Measurements from ENCODE around the gene SLC38A1. TPM values are rescaled to one million over a fixed set of nuclear protein-coding genes. Genes with fewer than 3 reads are reported as not detected.
"Not testable (repeated sequence)": the region's sequence is repeated elsewhere in the genome, so short reads cannot be mapped to it uniquely, and the experiment has no call there.

Gene SLC38A1
- total RNA-seq, 2 experiments from 2014 or later: 114 to 163 TPM

- no peaks in the 10 kb centered on the region for H3K79me2 ChIP-seq (ENCODE audit: insufficient read depth, low read depth, low read length)
- no peak overlapping the region for H3K4me2 ChIP-seq (ENCODE audit: low read length)
- H3K36me3 ChIP-seq (ENCODE audit: insufficient read depth, low read length): no peaks in the 10 kb centered on the region
- BruUV-seq (replicated peaks): no TSS peak
- H3K27ac ChIP-seq (ENCODE audit: low read depth, low read length, poor library complexity, severe bottlenecking): no peak overlapping the region
- no peaks in the 10 kb centered on the region for H3K9me3 ChIP-seq (ENCODE audit: low read length)
- H3K4me3 ChIP-seq (ENCODE audit: low read depth, low read length, poor library complexity, severe bottlenecking): no peak overlapping the region
- POLR2A ChIA-PET: interaction anchor here (0.6 to 1.0 kb wide), 2 partner anchors 53 to 1251 kb away, joined by 3 read pairs; no protein-coding TSS in a partner anchor
- no peaks in the 10 kb centered on the region for H3K9me2 ChIP-seq (ENCODE audit: insufficient read depth, low read length)
- TF ChIP-seq CTCF (conservative IDR thresholded peaks at IDR 0.05; ENCODE audit: low read length) (no peak), EZH2phosphoT487 (IDR thresholded peaks at IDR 0.05; ENCODE audit: borderline replicate concordance, low read depth, low read length) (no peak)
- CTCF ChIA-PET (ENCODE audit: unreplicated experiment): no interaction called here
- no peaks in the 10 kb centered on the region for H3K4me1 ChIP-seq (ENCODE audit: insufficient read depth, low read length, poor library complexity, severe bottlenecking)
- H4K20me1 ChIP-seq (ENCODE audit: insufficient read depth, low read length): no peaks in the 10 kb centered on the region
- DNase-seq (ENCODE audit: low spot score): no peak
- intact Hi-C loops (cut with micrococcal nuclease; ENCODE audit: unreplicated experiment): no loop called here
- no peak overlapping the region for H2AFZ ChIP-seq (ENCODE audit: low read length)
Observed at GRCh38 chr12:46164186-46164761, 104.6 kb downstream of the SLC38A1 start.

GRCh38 chr12:46162549-46163076 lies 106.2 kb downstream of the SLC38A1 start:
- H3K9me2 ChIP-seq (ENCODE audit: insufficient read depth, low read length); H2AFZ ChIP-seq (ENCODE audit: low read length); H3K4me1 ChIP-seq (ENCODE audit: insufficient read depth, low read length, poor library complexity, severe bottlenecking); POLR2A ChIA-PET; H3K27ac ChIP-seq (ENCODE audit: low read depth, low read length, poor library complexity, severe bottlenecking); H3K4me2 ChIP-seq (ENCODE audit: low read length); H4K20me1 ChIP-seq (ENCODE audit: insufficient read depth, low read length); H3K9me3 ChIP-seq (ENCODE audit: low read length); BruUV-seq (replicated peaks); DNase-seq (ENCODE audit: low spot score); intact Hi-C loops (cut with micrococcal nuclease; ENCODE audit: unreplicated experiment); CTCF ChIA-PET (ENCODE audit: unreplicated experiment); H3K36me3 ChIP-seq (ENCODE audit: insufficient read depth, low read length); H3K4me3 ChIP-seq (ENCODE audit: low read depth, low read length, poor library complexity, severe bottlenecking); H3K79me2 ChIP-seq (ENCODE audit: insufficient read depth, low read depth, low read length): not testable (repeated sequence)

- no peak for DNase-seq (ENCODE audit: low spot score)
- Histone ChIP-seq H3K9me3 (ENCODE audit: low read length) (peaks cover 4% of the 10 kb centered on the region; the same call in 1 of the 2 replicates), H2AFZ (ENCODE audit: low read length) (no peak overlapping the region), H4K20me1 (ENCODE audit: insufficient read depth, low read length) (no peaks in the 10 kb centered on the region), H3K4me3 (ENCODE audit: low read depth, low read length, poor library complexity, severe bottlenecking) (no peak overlapping the region), H3K79me2 (ENCODE audit: insufficient read depth, low read depth, low read length) (no peaks in the 10 kb centered on the region), H3K4me2 (ENCODE audit: low read length) (no peak overlapping the region), H3K9me2 (ENCODE audit: insufficient read depth, low read length) (no peaks in the 10 kb centered on the region), H3K27ac (ENCODE audit: low read depth, low read length, poor library complexity, severe bottlenecking) (no peak overlapping the region), H3K36me3 (ENCODE audit: insufficient read depth, low read length) (no peaks in the 10 kb centered on the region), H3K4me1 (ENCODE audit: insufficient read depth, low read length, poor library complexity, severe bottlenecking) (no peaks in the 10 kb centered on the region)
- ChIA-PET CTCF (ENCODE audit: unreplicated experiment) (no interaction called here), POLR2A (no interaction called here)
- no peak for TF ChIP-seq CTCF (conservative IDR thresholded peaks at IDR 0.05; ENCODE audit: low read length)
- no peak for TF ChIP-seq EZH2phosphoT487 (IDR thresholded peaks at IDR 0.05; ENCODE audit: borderline replicate concordance, low read depth, low read length)
- BruUV-seq (replicated peaks): no TSS peak
- intact Hi-C loops (cut with micrococcal nuclease; ENCODE audit: unreplicated experiment): no loop called here
Observed at GRCh38 chr12:46160981-46161690, 107.7 kb downstream of the SLC38A1 start.

All from OCI-LY7 (cell line).